Adrenal gland (tissue), 12 donors: ENCODE results near the gene PGAM4. TPM values are rescaled to one million over a fixed set of nuclear protein-coding genes. Genes with fewer than 3 reads are reported as not detected.
A peak's percentile ranks its signal among the peaks of the same experiment; 100 is the strongest.

Source experiments
- DNase-seq, 7 donors: peaks; one replicate each; pipeline ENCODE4 v3.0.0-alpha.2; 2019 to 2020
- H3K27ac ChIP-seq, 5 donors: fragments of 200-600 bp; sonication (generic) in 4 of 5; 1 replicate in 3 of 5; 2 replicates in 2 of 5; pipeline versions ENCODE4 v1.5.1 to v1.8.0; 2016 to 2020; ENCODE audit warnings: mild to moderate bottlenecking in 1 of 5
- H3K27me3 ChIP-seq: fragments of 200-600 bp; 2 replicates; pipeline ENCODE4 v1.8.0; 2021
- H3K36me3 ChIP-seq, 2 donors: fragments of 200-600 bp; replicated peaks in 1 of 2; 1 replicate in 1 of 2; 2 replicates in 1 of 2; pipeline versions ENCODE4 v1.5.1 to v1.8.0; 2018 to 2022
- H3K4me1 ChIP-seq, 2 donors: fragments of 200-600 bp; replicated peaks in 1 of 2; 1 replicate in 1 of 2; 2 replicates in 1 of 2; pipeline versions ENCODE4 v1.5.1 to v1.8.0; 2018 to 2021
- H3K4me3 ChIP-seq, 4 donors: fragments of 200-600 bp; sonication (generic) in 3 of 4; one replicate each; pipeline ENCODE4 v1.5.1; 2016 to 2018
- H3K9me3 ChIP-seq, 3 donors: fragments of 200-600 bp; sonication (generic) in 1 of 3; replicated peaks in 1 of 3; 1 replicate in 2 of 3; 2 replicates in 1 of 3; pipeline versions ENCODE4 v1.5.1 to v1.8.0; 2016 to 2021
- CTCF ChIP-seq, 6 experiments: fragments of 450-650 bp in 4 of 6; fragments of 200-600 bp in 2 of 6; sonication (generic) in 1 of 6; IDR thresholded peaks; 1 replicate in 5 of 6; 2 replicates in 1 of 6; pipeline versions ENCODE4 v1.5.1 to v1.8.0; 2016 to 2021; ENCODE audit warnings: antibody characterized with exemption in 6 of 6, mild to moderate bottlenecking in 2 of 6, moderate library complexity in 1 of 6
- POLR2A ChIP-seq, 2 donors: fragments of 450-650 bp; IDR thresholded peaks; one replicate each; pipeline ENCODE4 v1.6.1; 2017; ENCODE audit warnings: antibody characterized with exemption in 2 of 2, mild to moderate bottlenecking in 2 of 2, moderate library complexity in 1 of 2
- WGBS, 4 donors: extraction: QIAGEN DNeasy Blood & Tissue Kit in 2 of 4; methylation state at CpG; one replicate each; pipeline versions ENCODE4 v1.1.5 to v1.1.7; 2013 to 2017; 5-methylcytosine and 5-hydroxymethylcytosine counted together
- intact Hi-C, 2 donors: fragments of 100-400 bp; cut with DNase I; formaldehyde crosslinking; loops; one replicate each; pipeline versions ENCODE4 v1.14.1 to v1.15.0; 2022 to 2023
- polyA plus RNA-seq, 3 donors: library from polyadenylated mRNA; stranded (reverse); fragments of 200-250 nt in 2 of 3; fragments of 350-450 nt in 1 of 3; fragmentation: Illumina TruSeq in 1 of 3; extraction: RNeasy Lipid Tissue Mini Kit (QIAGEN cat#74804) in 1 of 3; gene quantifications; one replicate each; pipeline ENCODE4 v1.2.3, GENCODE V29; 2013 to 2014
- total RNA-seq, 9 donors: library from RNA; depleted of rRNA in 4 of 9; stranded (reverse); fragments of >200 nt in 4 of 9; fragments of 120-200 nt in 1 of 9; fragmentation: NEBNext Ultra II Directional in 1 of 9; extraction: Animal tissue kit (Norgen Biotek cat#: 25700) in 1 of 9; gene quantifications; one replicate each; pipeline versions ENCODE4 v1.1.0 to v1.2.4, GENCODE V29; 2013 to 2023
- donor health status: healthy with polysubstance abuse.
- donor health status: Bipolar disorder and iron deficiency.
- donor health status: DM: yes; HTN: yes; CAD: no.
- donor health status: DM: no; HTN: no; CAD: no.
- donor health status: DM: no; HTN: no; CAD: no.
- donor health status: DM: yes; HTN: yes; CAD: no.

Gene PGAM4
- total and polyA plus RNA-seq, 12 donors, result 0.26 to 0.42 TPM; not detected in 10

GRCh38 chrX:77953302-77953701 lies 16.1 kb downstream of the PGAM4 start:
- intact Hi-C loops, result no loop called here
- H3K27me3 ChIP-seq, result peaks cover 6% of the 10 kb centered on the region
- H3K27ac ChIP-seq, result no peak overlapping the region
- no peak for DNase-seq
- no peak overlapping the region for H3K4me3 ChIP-seq
- WGBS, 4 donors, result 27 to 64% (median 55%) methylated on average over 1 of the region's 1 CpG
- TF ChIP-seq CTCF (IDR thresholded peaks at IDR 0.05) (no peak), POLR2A (IDR thresholded peaks at IDR 0.05) (no peak)
- H3K9me3 ChIP-seq, result no peaks in the 10 kb centered on the region
- no peaks in the 10 kb centered on the region for H3K4me1 ChIP-seq
- H3K36me3 ChIP-seq, result no peaks in the 10 kb centered on the region

- H3K27me3 ChIP-seq, result peaks cover 6% of the 10 kb centered on the region
- 62 to 84% (median 71%) methylated on average over 1 of the region's 1 CpG for WGBS, 4 donors
Observed at GRCh38 chrX:77952173-77952572, 17.3 kb downstream of the PGAM4 start.

GRCh38 chrX:77949840-77950239 lies 19.6 kb downstream of the PGAM4 start:
- no peaks in the 10 kb centered on the region for H3K36me3 ChIP-seq
- H3K4me3 ChIP-seq, result no peak overlapping the region
- intact Hi-C loops, result no loop called here
- TF ChIP-seq CTCF (IDR thresholded peaks at IDR 0.05) (no peak), POLR2A (IDR thresholded peaks at IDR 0.05) (no peak)
- H3K27me3 ChIP-seq, result peaks cover 6% of the 10 kb centered on the region
- H3K4me1 ChIP-seq, result no peaks in the 10 kb centered on the region
- H3K27ac ChIP-seq, result no peak overlapping the region
- H3K9me3 ChIP-seq, result no peaks in the 10 kb centered on the region
- peak in 6 of 7 donors; percentile 16 to 55 (median 34) for DNase-seq
- 54 to 88% (median 65%) methylated on average over 2 of the region's 2 CpGs for WGBS, 4 donors

More at GRCh38 chrX:77952173-77952572, 17.3 kb downstream of the PGAM4 start:
- no peak overlapping the region for H3K4me3 ChIP-seq
- TF ChIP-seq POLR2A (IDR thresholded peaks at IDR 0.05) (no peak), CTCF (IDR thresholded peaks at IDR 0.05) (no peak)
- intact Hi-C loops, result no loop called here
- H3K27ac ChIP-seq, result no peak overlapping the region
- no peak for DNase-seq
- H3K4me1 ChIP-seq, result no peaks in the 10 kb centered on the region
- no peaks in the 10 kb centered on the region for H3K9me3 ChIP-seq
- no peaks in the 10 kb centered on the region for H3K36me3 ChIP-seq

DNA sequence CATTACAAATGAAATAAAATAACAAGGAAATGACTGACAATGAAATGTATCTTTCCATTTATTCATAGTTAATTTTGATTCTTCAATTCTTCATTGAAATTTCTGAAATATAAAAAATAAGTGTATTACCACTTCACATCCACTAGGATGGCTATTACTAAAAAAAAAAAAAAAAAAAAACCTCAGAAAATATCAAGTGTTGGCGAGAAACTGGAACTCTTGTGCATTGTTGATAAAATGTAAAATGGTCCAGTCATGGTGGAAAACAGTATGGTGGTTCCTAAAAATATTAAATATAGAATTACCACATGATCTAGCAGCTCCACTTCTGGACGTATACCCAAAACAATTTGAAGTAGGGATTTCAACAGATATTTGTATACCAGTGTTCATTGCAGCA lies 22.9 kb downstream of the PGAM4 start:
- DNase-seq, result no peak
- no peaks in the 10 kb centered on the region for H3K27me3 ChIP-seq
- no peaks in the 10 kb centered on the region for H3K4me1 ChIP-seq
- H3K27ac ChIP-seq, result no peak overlapping the region
- TF ChIP-seq POLR2A (IDR thresholded peaks at IDR 0.05) (no peak), CTCF (IDR thresholded peaks at IDR 0.05) (no peak)
- 76 to 84% (median 82%) methylated on average over 2 of the region's 2 CpGs for WGBS, 4 donors
- intact Hi-C loops, result no loop called here
- H3K9me3 ChIP-seq, result no peaks in the 10 kb centered on the region
- no peak overlapping the region for H3K4me3 ChIP-seq
- H3K36me3 ChIP-seq, result no peaks in the 10 kb centered on the region
